HEK293 (cell line): ENCODE measurements around the gene TMEM79.
A peak's percentile ranks its signal among the peaks of the same experiment; 100 is the strongest.

ENCODE experiments used
- CTCF ChIA-PET: fragments of 350-600 bp; formaldehyde crosslinking; extraction: SDS; loops from one replicate; lab custom pipeline; 2021; ENCODE audit warnings: antibody characterized with exemption; lab: Yijun Ruan, JAX
- POLR2A ChIA-PET: fragments of 300-600 bp; formaldehyde crosslinking; extraction: SDS; loops from one replicate; lab custom pipeline; 2020; ENCODE audit warnings: antibody characterized with exemption, inconsistent platforms; lab: Yijun Ruan, JAX
- H3K27ac ChIP-seq: fragments of 200-500 bp; sonication (Bioruptor generic); 2 replicates; pipeline ENCODE4 v1.5.1; 2014; ENCODE audit warnings: low read depth, low read length, control low read depth, inconsistent platforms; ENCODE audit errors: extremely low read depth
- H3K36me3 ChIP-seq, 2 experiments: fragments of 200-500 bp in 1 of 2; sonication (Bioruptor generic) in 1 of 2; 1 replicate in 1 of 2; 2 replicates in 1 of 2; pipeline ENCODE4 v1.5.1; 2014 to 2017; ENCODE audit warnings: inconsistent platforms in 2 of 2, low read length in 2 of 2; ENCODE audit not compliant: control insufficient read depth in 2 of 2, insufficient read depth in 1 of 2
- H3K4me1 ChIP-seq: fragments of 200-500 bp; sonication (Bioruptor generic); 2 replicates; pipeline ENCODE4 v1.5.1; 2014; ENCODE audit warnings: mild to moderate bottlenecking, low read length, inconsistent platforms; ENCODE audit not compliant: control insufficient read depth, insufficient read depth
- H3K4me3 ChIP-seq: 2 replicates; pipeline ENCODE4 v1.5.1; 2011; ENCODE audit warnings: low read depth, mild to moderate bottlenecking, control low read depth, low read length, moderate library complexity
- H3K9me3 ChIP-seq: fragments of 200-500 bp; sonication (Bioruptor generic); 2 replicates; pipeline ENCODE4 v1.5.1; 2014; ENCODE audit warnings: low read depth, low read length, inconsistent platforms; ENCODE audit not compliant: control insufficient read depth, insufficient read depth
- AEBP2 ChIP-seq: fragments of 450-650 bp; formaldehyde crosslinking; IDR thresholded peaks from 2 replicates; pipeline ENCODE4 v1.5.1; 2016; ENCODE audit warnings: missing biosample characterization, missing genetic modification characterization, borderline replicate concordance
- KLF17 ChIP-seq: fragments of 450-650 bp; formaldehyde crosslinking; IDR thresholded peaks from 2 replicates; pipeline ENCODE4 v1.5.1; 2016; ENCODE audit warnings: missing biosample characterization, missing genetic modification characterization
- KLF7 ChIP-seq: fragments of 450-650 bp; formaldehyde crosslinking; IDR thresholded peaks from 2 replicates; pipeline ENCODE4 v1.5.1; 2016; ENCODE audit warnings: missing biosample characterization, missing genetic modification characterization, borderline replicate concordance
- KLF9 ChIP-seq: fragments of 450-650 bp; formaldehyde crosslinking; IDR thresholded peaks from 2 replicates; pipeline ENCODE4 v1.5.1; 2016; ENCODE audit warnings: missing biosample characterization, missing genetic modification characterization, low read depth
- MZF1 ChIP-seq: fragments of 450-650 bp; formaldehyde crosslinking; IDR thresholded peaks from 2 replicates; pipeline ENCODE4 v1.5.1; 2017; ENCODE audit warnings: missing biosample characterization, missing genetic modification characterization, borderline replicate concordance
- PATZ1 ChIP-seq: fragments of 450-650 bp; formaldehyde crosslinking; IDR thresholded peaks from 2 replicates; pipeline ENCODE4 v1.5.1; 2016; ENCODE audit warnings: missing biosample characterization, missing genetic modification characterization
- SCRT1 ChIP-seq: fragments of 450-650 bp; formaldehyde crosslinking; IDR thresholded peaks from 2 replicates; pipeline ENCODE4 v1.5.1; 2016; ENCODE audit warnings: missing biosample characterization, missing genetic modification characterization, borderline replicate concordance
- TRIM28 ChIP-seq: IDR thresholded peaks from 2 replicates; pipeline ENCODE4 v1.6.1; 2011; ENCODE audit warnings: low read length, control low read depth, borderline replicate concordance
- ZBTB7A ChIP-seq: fragments of 450-650 bp; formaldehyde crosslinking; IDR thresholded peaks from 2 replicates; pipeline ENCODE4 v1.5.1; 2016; ENCODE audit warnings: low read depth, missing biosample characterization, missing genetic modification characterization
- ZBTB8A ChIP-seq: fragments of 450-650 bp; formaldehyde crosslinking; IDR thresholded peaks from 2 replicates; pipeline ENCODE4 v1.5.1; 2016; ENCODE audit warnings: missing biosample characterization, missing genetic modification characterization
- ZIC2 ChIP-seq: fragments of 450-650 bp; formaldehyde crosslinking; IDR thresholded peaks from 2 replicates; pipeline ENCODE4 v1.5.1; 2016; ENCODE audit warnings: missing biosample characterization, missing genetic modification characterization
- ZNF112 ChIP-seq: fragments of 450-650 bp; formaldehyde crosslinking; IDR thresholded peaks from 2 replicates; pipeline ENCODE4 v1.5.0; 2017; ENCODE audit warnings: missing biosample characterization, missing genetic modification characterization
- ZNF174 ChIP-seq: fragments of 450-650 bp; formaldehyde crosslinking; IDR thresholded peaks from 2 replicates; pipeline ENCODE4 v1.5.0; 2017; ENCODE audit warnings: missing biosample characterization, mild to moderate bottlenecking, missing genetic modification characterization
- ZNF19 ChIP-seq: fragments of 450-650 bp; formaldehyde crosslinking; IDR thresholded peaks from 2 replicates; pipeline ENCODE4; 2016; ENCODE audit warnings: missing biosample characterization, missing genetic modification characterization, low read depth
- ZNF2 ChIP-seq: fragments of 450-650 bp; formaldehyde crosslinking; IDR thresholded peaks from 2 replicates; pipeline ENCODE4 v1.5.1; 2016; ENCODE audit warnings: missing biosample characterization, missing genetic modification characterization
- ZNF24 ChIP-seq: fragments of 450-650 bp; formaldehyde crosslinking; IDR thresholded peaks from 2 replicates; pipeline ENCODE4 v1.5.1; 2016; ENCODE audit warnings: missing biosample characterization, missing genetic modification characterization
- ZNF311 ChIP-seq: fragments of 450-650 bp; formaldehyde crosslinking; IDR thresholded peaks from 2 replicates; pipeline ENCODE4 v1.5.1; 2017; ENCODE audit warnings: missing biosample characterization, missing genetic modification characterization, borderline replicate concordance
- ZNF449 ChIP-seq: fragments of 450-650 bp; formaldehyde crosslinking; IDR thresholded peaks from 2 replicates; pipeline ENCODE4 v1.5.1; 2017; ENCODE audit warnings: missing biosample characterization, mild to moderate bottlenecking, missing genetic modification characterization, moderate library complexity
- ZNF558 ChIP-seq: fragments of 450-650 bp; formaldehyde crosslinking; IDR thresholded peaks from 2 replicates; pipeline ENCODE4 v1.5.1; 2016; ENCODE audit warnings: missing biosample characterization, missing genetic modification characterization
- ZNF600 ChIP-seq: fragments of 450-650 bp; formaldehyde crosslinking; IDR thresholded peaks from 2 replicates; pipeline ENCODE4 v1.5.1; 2016; ENCODE audit warnings: missing biosample characterization, missing genetic modification characterization
- ZNF626 ChIP-seq: fragments of 450-650 bp; sonication (Bioruptor Pico); formaldehyde crosslinking; IDR thresholded peaks from 2 replicates; pipeline ENCODE4 v1.5.1; 2018; ENCODE audit warnings: missing biosample characterization, missing genetic modification characterization, inconsistent platforms
- ZNF837 ChIP-seq: fragments of 450-650 bp; formaldehyde crosslinking; IDR thresholded peaks from 2 replicates; pipeline ENCODE4 v1.5.1; 2016; ENCODE audit warnings: missing biosample characterization, missing genetic modification characterization

TMEM79 gene

GRCh38 chr1:156238248-156238647 lies 45.9 kb upstream of the TMEM79 start (continued):
- TF ChIP-seq TRIM28 = no peak
- TF ChIP-seq ZBTB8A (tag by site-specific recombination) = no peak
- no peak for TF ChIP-seq ZNF112 (tag by site-specific recombination)

GRCh38 chr1:156241311-156241811 lies 42.8 kb upstream of the TMEM79 start:
- H3K4me1 ChIP-seq = no peaks in the 10 kb centered on the region
- H3K4me3 ChIP-seq = no peak overlapping the region
- CTCF ChIA-PET = interaction anchor here (1.0 kb wide), 1 partner anchor 101 kb away, joined by 4 read pairs; no protein-coding TSS in a partner anchor
- no peaks in the 10 kb centered on the region for H3K9me3 ChIP-seq
- TF ChIP-seq ZNF626 (tag by site-specific recombination) = no peak
- peak; percentile 33; the same call in 1 of the 2 replicates for TF ChIP-seq ZNF600 (tag by site-specific recombination)
- TF ChIP-seq MZF1 (tag by site-specific recombination) = no peak
- no peak for TF ChIP-seq ZNF24
- TF ChIP-seq SCRT1 (tag by site-specific recombination) = no peak
- TF ChIP-seq ZNF837 = no peak
- TF ChIP-seq KLF17 (tag by site-specific recombination) = peak; percentile 41; the same call in 1 of the 2 replicates
- peak; percentile 47 for TF ChIP-seq ZIC2
- TF ChIP-seq ZNF449 (tag by site-specific recombination) = no peak
- TF ChIP-seq ZNF19 = no peak
- TF ChIP-seq ZNF558 (tag by site-specific recombination) = no peak
- no peak for TF ChIP-seq ZNF311 (tag by site-specific recombination)
- TF ChIP-seq ZNF174 (tag by site-specific recombination) = no peak
- no peak for TF ChIP-seq ZNF2
- TF ChIP-seq KLF7 = no peak
- TF ChIP-seq ZBTB7A = no peak
- TF ChIP-seq AEBP2 = no peak
- peak; percentile 60 for TF ChIP-seq PATZ1
- TF ChIP-seq KLF9 (tag by site-specific recombination) = no peak
- peaks cover 9 to 33% of the 10 kb centered on the region in 2 experiments; a peak in 2 of 3 replicates for H3K36me3 ChIP-seq
- POLR2A ChIA-PET = interaction anchor here (0.5 to 0.6 kb wide), 3 partner anchors 46 to 94 kb away, joined by 3 to 5 read pairs (median 3); no protein-coding TSS in a partner anchor
- H3K27ac ChIP-seq = no peak overlapping the region
